Cardiac muscle cell (in vitro differentiated cells and primary cell): ENCODE measurements around the gene CDK4. TPM values are rescaled to one million over a fixed set of nuclear protein-coding genes. Genes with fewer than 3 reads are reported as not detected.

Source experiments
- DNase-seq, 2 donors: peaks; one replicate each; pipeline versions ENCODE4 v3.0.0 to v3.0.0-alpha.2; 2010 to 2017; ENCODE audit warnings: low read depth in 1 of 2, low spot score in 1 of 2
- H3K27ac ChIP-seq: fragments of 200-600 bp; sonication (generic); 2 replicates; pipeline ENCODE4 v1.5.1; 2016
- H3K27me3 ChIP-seq: fragments of 200-600 bp; sonication (generic); 2 replicates; pipeline ENCODE4 v1.6.0; 2016; ENCODE audit warnings: control low read depth
- H3K36me3 ChIP-seq: fragments of 200-600 bp; sonication (generic); 2 replicates; pipeline ENCODE4 v1.5.1; 2016; ENCODE audit warnings: control low read depth
- H3K4me1 ChIP-seq: fragments of 200-600 bp; sonication (generic); 2 replicates; pipeline ENCODE4 v1.8.1; 2017; ENCODE audit warnings: low read depth, mild to moderate bottlenecking, mixed run types
- H3K4me3 ChIP-seq: fragments of 200-600 bp; sonication (generic); 2 replicates; pipeline ENCODE4 v1.5.1; 2016; ENCODE audit warnings: mild to moderate bottlenecking
- H3K9me3 ChIP-seq: fragments of 200-600 bp; sonication (generic); 2 replicates; pipeline ENCODE4 v1.5.1; 2017; ENCODE audit warnings: low read depth, mild to moderate bottlenecking, control low read depth
- CTCF ChIP-seq: IDR thresholded peaks from 2 replicates; pipeline ENCODE4 v1.5.1; 2012; ENCODE audit warnings: low read depth, mild to moderate bottlenecking, low read length
- polyA plus RNA-seq: library from polyadenylated mRNA; unstranded; fragments of >200 nt; fragmentation: Nextera tagmentation; extraction: Ambion mirVana; gene quantifications from 2 replicates; pipeline ENCODE4 v1.2.1, GENCODE V29; 2016
- total RNA-seq: library from RNA; depleted of rRNA; stranded (reverse); fragments of >200 nt; gene quantifications from 2 replicates; pipeline ENCODE4 v1.2.3, GENCODE V29; 2016

Gene CDK4
- total and polyA plus RNA-seq, 2 experiments from 2014 or later = 75.8 to 172 TPM

- Histone ChIP-seq H3K9me3 (no peaks in the 10 kb centered on the region), H3K27me3 (peaks cover 56% of the 10 kb centered on the region), H3K4me3 (no peak overlapping the region), H3K27ac (no peak overlapping the region), H3K4me1 (peaks cover 4% of the 10 kb centered on the region), H3K36me3 (no peaks in the 10 kb centered on the region)
- no peak for DNase-seq
- TF ChIP-seq CTCF = no peak
Measured at GRCh38 chr12:57767305-57767698, 15.2 kb upstream of the CDK4 start.

GRCh38 chr12:57766464-57767304 is 14.6 kb upstream of the CDK4 start, which contains the start of gene CYP27B1:
Gene CYP27B1, minus strand, starts transcription at chr12:57767078. Its CDS starts 37 bp downstream, at chr12:57767041.
- H3K4me3 ChIP-seq = peak within 1 kb of the TSS; percentile 9
- H3K4me1 ChIP-seq = peaks cover 4% of the 10 kb centered on the region
- H3K27ac ChIP-seq = no peak within 1 kb of the TSS
- no peaks in the 10 kb centered on the region for H3K36me3 ChIP-seq
- peak; percentile 14 for TF ChIP-seq CTCF
- H3K27me3 ChIP-seq = peaks cover 62% of the 10 kb centered on the region
- H3K9me3 ChIP-seq = no peaks in the 10 kb centered on the region
- peak; percentile 45 to 59 for DNase-seq

GRCh38 chr12:57765698-57766463 is 13.8 kb upstream of the CDK4 start:
- peaks cover 67% of the 10 kb centered on the region for H3K27me3 ChIP-seq

GRCh38 chr12:57765003-57765697 is 13.0 kb upstream of the CDK4 start:
- peak; percentile 47 for TF ChIP-seq CTCF
- DNase-seq = peak; percentile 36 to 37
- H3K36me3 ChIP-seq = no peaks in the 10 kb centered on the region

More at GRCh38 chr12:57765698-57766463, 13.8 kb upstream of the CDK4 start:
- H3K36me3 ChIP-seq = no peaks in the 10 kb centered on the region
- TF ChIP-seq CTCF = no peak
- DNase-seq = no peak
- H3K27ac ChIP-seq = no peak overlapping the region
- H3K4me1 ChIP-seq = no peaks in the 10 kb centered on the region
- peak overlapping the region; percentile 9 for H3K4me3 ChIP-seq
- H3K9me3 ChIP-seq = no peaks in the 10 kb centered on the region

GRCh38 chr12:57764662-57765002 is 12.5 kb upstream of the CDK4 start:
- Histone ChIP-seq H3K27me3 (peaks cover 67% of the 10 kb centered on the region), H3K4me3 (no peak overlapping the region), H3K36me3 (no peaks in the 10 kb centered on the region), H3K4me1 (no peaks in the 10 kb centered on the region), H3K9me3 (no peaks in the 10 kb centered on the region), H3K27ac (no peak overlapping the region)
- TF ChIP-seq CTCF = no peak
- DNase-seq = no peak

More at GRCh38 chr12:57765003-57765697, 13.0 kb upstream of the CDK4 start:
- Histone ChIP-seq H3K27me3 (peaks cover 67% of the 10 kb centered on the region), H3K9me3 (no peaks in the 10 kb centered on the region), H3K4me1 (no peaks in the 10 kb centered on the region), H3K4me3 (no peak overlapping the region), H3K27ac (no peak overlapping the region)
